Memory B cell (primary cell): ENCODE measurements around the gene EZR.
"Not testable (repeated sequence)": the region's sequence is repeated elsewhere in the genome, so short reads cannot be mapped to it uniquely, and the experiment has no call there.

Experiments
- ATAC-seq: fragments of 150-1000 bp; cut with Tn5 transposase; 2 replicates; pipeline ENCODE4 v1.10.0; 2021; ENCODE audit warnings: low read depth, mild to moderate bottlenecking, moderate library complexity
- DNase-seq, 2 donors: peaks; one replicate each; pipeline ENCODE4 v3.0.0; 2022; ENCODE audit warnings: low spot score in 2 of 2
- H3K27ac Mint-ChIP-seq: one replicate; pipeline ENCODE4 v1.8.0; 2022; ENCODE audit warnings: mild to moderate bottlenecking, moderate library complexity, mixed read lengths
- H3K27me3 Mint-ChIP-seq: one replicate; pipeline ENCODE4 v1.8.0; 2022; ENCODE audit warnings: mixed read lengths
- H3K36me3 Mint-ChIP-seq: one replicate; pipeline ENCODE4 v1.8.0; 2022; ENCODE audit warnings: mild to moderate bottlenecking, mixed read lengths
- H3K4me1 Mint-ChIP-seq: one replicate; pipeline ENCODE4 v1.8.0; 2022; ENCODE audit warnings: mixed read lengths
- H3K4me3 Mint-ChIP-seq: one replicate; pipeline ENCODE4 v1.8.0; 2022; ENCODE audit warnings: mild to moderate bottlenecking, moderate library complexity, mixed read lengths
- H3K9me3 Mint-ChIP-seq: one replicate; pipeline ENCODE4 v1.8.0; 2022; ENCODE audit warnings: mixed read lengths

Gene EZR

GRCh38 chr6:158835616-158836221 is 16.6 kb upstream of the EZR start:
- Mint-ChIP-seq H3K4me3 (peak overlapping the region; percentile 47), H3K27me3 (no peaks in the 10 kb centered on the region), H3K36me3 (no peaks in the 10 kb centered on the region), H3K4me1 (peaks cover 22% of the 10 kb centered on the region), H3K9me3 (no peaks in the 10 kb centered on the region), H3K27ac (peak overlapping the region; percentile 75)
- peak; percentile 65 for ATAC-seq
- DNase-seq, result no peak

- DNase-seq (no peak), ATAC-seq (no peak)
- H3K27me3 Mint-ChIP-seq, result no peaks in the 10 kb centered on the region
- peaks cover 20% of the 10 kb centered on the region for H3K4me1 Mint-ChIP-seq
- H3K27ac Mint-ChIP-seq, result no peak overlapping the region
- H3K4me3 Mint-ChIP-seq, result no peak overlapping the region
- no peaks in the 10 kb centered on the region for H3K9me3 Mint-ChIP-seq
- H3K36me3 Mint-ChIP-seq, result no peaks in the 10 kb centered on the region
Observed at GRCh38 chr6:158834675-158835385, 15.7 kb upstream of the EZR start.

- DNase-seq, ATAC-seq, H3K27me3 Mint-ChIP-seq: not testable (repeated sequence)
Observed at GRCh38 chr6:158832807-158833206, 13.6 kb upstream of the EZR start.

GRCh38 chr6:158832026-158832425 is 12.9 kb upstream of the EZR start:
- H3K4me3 Mint-ChIP-seq, result no peak overlapping the region
- no peaks in the 10 kb centered on the region for H3K27me3 Mint-ChIP-seq
- H3K36me3 Mint-ChIP-seq, result no peaks in the 10 kb centered on the region
- H3K9me3 Mint-ChIP-seq, result no peaks in the 10 kb centered on the region
- peaks cover 18% of the 10 kb centered on the region for H3K4me1 Mint-ChIP-seq
- DNase-seq (no peak), ATAC-seq (no peak)
- peak overlapping the region; percentile 39 for H3K27ac Mint-ChIP-seq

More at GRCh38 chr6:158832807-158833206, 13.6 kb upstream of the EZR start:
- peaks cover 20% of the 10 kb centered on the region for H3K4me1 Mint-ChIP-seq
- not testable (repeated sequence) for H3K36me3 Mint-ChIP-seq, H3K4me3 Mint-ChIP-seq, H3K9me3 Mint-ChIP-seq
- H3K27ac Mint-ChIP-seq, result peak overlapping the region; percentile 39

GRCh38 chr6:158831571-158831970 is 12.4 kb upstream of the EZR start:
- Mint-ChIP-seq H3K36me3 (no peaks in the 10 kb centered on the region), H3K4me1 (peaks cover 19% of the 10 kb centered on the region), H3K27ac (no peak overlapping the region), H3K27me3 (no peaks in the 10 kb centered on the region), H3K4me3 (no peak overlapping the region), H3K9me3 (no peaks in the 10 kb centered on the region)
- DNase-seq, result no peak
- no peak for ATAC-seq

- H3K36me3 Mint-ChIP-seq, result no peaks in the 10 kb centered on the region
- DNase-seq, result no peak
- no peak for ATAC-seq
- peak overlapping the region; percentile 65 for H3K27ac Mint-ChIP-seq
- peaks cover 23% of the 10 kb centered on the region for H3K4me1 Mint-ChIP-seq
- H3K4me3 Mint-ChIP-seq, result no peak overlapping the region
- H3K27me3 Mint-ChIP-seq, result no peaks in the 10 kb centered on the region
- H3K9me3 Mint-ChIP-seq, result no peaks in the 10 kb centered on the region
Observed at GRCh38 chr6:158830736-158831135, 11.6 kb upstream of the EZR start.

- DNase-seq (no peak), ATAC-seq (no peak)
- Mint-ChIP-seq H3K27ac (no peak overlapping the region), H3K9me3 (no peaks in the 10 kb centered on the region), H3K36me3 (no peaks in the 10 kb centered on the region), H3K4me1 (peaks cover 20% of the 10 kb centered on the region), H3K27me3 (no peaks in the 10 kb centered on the region), H3K4me3 (no peak overlapping the region)
Observed at GRCh38 chr6:158828807-158829206, 9.6 kb upstream of the EZR start.

GRCh38 chr6:158826819-158827501 is 7.8 kb upstream of the EZR start:
- ATAC-seq (peak; percentile 89), DNase-seq (peak in 1 of 2 donors; percentile 54)
- peaks cover 22% of the 10 kb centered on the region for H3K4me1 Mint-ChIP-seq
- no peaks in the 10 kb centered on the region for H3K27me3 Mint-ChIP-seq
- no peaks in the 10 kb centered on the region for H3K9me3 Mint-ChIP-seq
- no peaks in the 10 kb centered on the region for H3K36me3 Mint-ChIP-seq
- peak overlapping the region; percentile 94 for H3K27ac Mint-ChIP-seq
- H3K4me3 Mint-ChIP-seq, result peak overlapping the region; percentile 47

- no peaks in the 10 kb centered on the region for H3K36me3 Mint-ChIP-seq
- H3K27ac Mint-ChIP-seq, result peak overlapping the region; percentile 94
- no peaks in the 10 kb centered on the region for H3K27me3 Mint-ChIP-seq
- H3K9me3 Mint-ChIP-seq, result no peaks in the 10 kb centered on the region
- no peak overlapping the region for H3K4me3 Mint-ChIP-seq
- DNase-seq (no peak), ATAC-seq (no peak)
- H3K4me1 Mint-ChIP-seq, result peaks cover 25% of the 10 kb centered on the region
Observed at GRCh38 chr6:158825951-158826306, 6.8 kb upstream of the EZR start.

- no peak for ATAC-seq
- Mint-ChIP-seq H3K9me3 (no peaks in the 10 kb centered on the region), H3K4me3 (no peak overlapping the region), H3K27ac (peak overlapping the region; percentile 94), H3K4me1 (peaks cover 25% of the 10 kb centered on the region), H3K27me3 (no peaks in the 10 kb centered on the region), H3K36me3 (no peaks in the 10 kb centered on the region)
- no peak for DNase-seq
Observed at GRCh38 chr6:158825038-158825950, 6.1 kb upstream of the EZR start.

- not testable (repeated sequence) for H3K4me3 Mint-ChIP-seq, ATAC-seq, DNase-seq, H3K27me3 Mint-ChIP-seq, H3K36me3 Mint-ChIP-seq, H3K9me3 Mint-ChIP-seq
- Mint-ChIP-seq H3K4me1 (peaks cover 28% of the 10 kb centered on the region), H3K27ac (peak overlapping the region; percentile 81)
Observed at GRCh38 chr6:158823616-158824015, 4.4 kb upstream of the EZR start.

- H3K4me3 Mint-ChIP-seq, result peak overlapping the region; percentile 47
- ATAC-seq (no peak), DNase-seq (no peak)
- peak overlapping the region; percentile 100 for H3K27ac Mint-ChIP-seq
- H3K36me3 Mint-ChIP-seq, result peaks cover 25% of the 10 kb centered on the region
- H3K9me3 Mint-ChIP-seq, result no peaks in the 10 kb centered on the region
- no peaks in the 10 kb centered on the region for H3K27me3 Mint-ChIP-seq
- peaks cover 20% of the 10 kb centered on the region for H3K4me1 Mint-ChIP-seq
Observed at GRCh38 chr6:158819977-158820622, 932 bp upstream of the EZR start.

- H3K27ac Mint-ChIP-seq, result peak overlapping the region; percentile 100
- ATAC-seq (peak; percentile 29), DNase-seq (peak; percentile 72 to 78)
- no peaks in the 10 kb centered on the region for H3K27me3 Mint-ChIP-seq
- peaks cover 29% of the 10 kb centered on the region for H3K4me1 Mint-ChIP-seq
- peaks cover 33% of the 10 kb centered on the region for H3K36me3 Mint-ChIP-seq
- H3K9me3 Mint-ChIP-seq, result no peaks in the 10 kb centered on the region
- peak overlapping the region; percentile 98 for H3K4me3 Mint-ChIP-seq
Observed at GRCh38 chr6:158818581-158819212, 471 bp downstream of the EZR start.
